H1 (cell line): ENCODE data around the gene PPM1M. TPM values are rescaled to one million over a fixed set of nuclear protein-coding genes. Genes with fewer than 3 reads are reported as not detected.

ENCODE experiments used
- NANOG ChIP-seq: IDR thresholded peaks from 2 replicates; pipeline ENCODE4 v1.6.1; 2011; ENCODE audit warnings: low read length, low read depth, mild to moderate bottlenecking, inconsistent platforms; ENCODE audit not compliant: insufficient read depth, poor library complexity, severe bottlenecking
- POLR2AphosphoS5 ChIP-seq: IDR thresholded peaks from 2 replicates; pipeline ENCODE4 v1.6.1; 2011; ENCODE audit warnings: low read depth, low read length
- RBBP5 ChIP-seq: IDR thresholded peaks from 2 replicates; pipeline ENCODE4 v1.7.1; 2012; ENCODE audit warnings: low read depth, mild to moderate bottlenecking, inconsistent platforms, low read length, moderate library complexity, borderline replicate concordance
- SP4 ChIP-seq: IDR thresholded peaks from 2 replicates; pipeline ENCODE4 v1.6.1; 2012; ENCODE audit warnings: low read length, inconsistent platforms
- polyA plus RNA-seq, 7 experiments: library from polyadenylated mRNA; depleted of rRNA in 3 of 7; stranded (reverse) in 5 of 7; unstranded in 2 of 7; fragments of >200 nt in 5 of 7; fragments of 200-250 nt in 2 of 7; gene quantifications; 1 replicate in 5 of 7; 2 replicates in 1 of 7; 4 replicates in 1 of 7; pipeline versions ENCODE4 v1.2.1 to v1.2.3, GENCODE V29; 2011 to 2013; ENCODE audit warnings: missing spikeins in 2 of 7, mixed read lengths in 2 of 7
- total RNA-seq: library from RNA; stranded (reverse); fragmentation: NEBNext Ultra II Directional; extraction: Animal tissue kit (Norgen Biotek cat#: 25700); gene quantifications from 2 replicates; pipeline ENCODE4 v1.2.1, GENCODE V29; 2021

PPM1M gene
- total and polyA plus RNA-seq, 2 of the 8 experiments (the other 6 are each of a cell fraction or from before 2014, with no cell fraction given), result 5.2 to 6.3 TPM

GRCh38 chr3:52218026-52218425 is 27.5 kb upstream of the PPM1M start (continued):
- TF ChIP-seq SP4 (no peak), RBBP5 (no peak), NANOG (no peak), POLR2AphosphoS5 (no peak)
